ENCODE measurements around the gene NF2. TPM values are rescaled to one million over a fixed set of nuclear protein-coding genes. Genes with fewer than 3 reads are reported as not detected.

NF2 gene
- total and polyA plus RNA-seq, 2 experiments from 2014 or later: 14.4 to 54.5 TPM

DNA sequence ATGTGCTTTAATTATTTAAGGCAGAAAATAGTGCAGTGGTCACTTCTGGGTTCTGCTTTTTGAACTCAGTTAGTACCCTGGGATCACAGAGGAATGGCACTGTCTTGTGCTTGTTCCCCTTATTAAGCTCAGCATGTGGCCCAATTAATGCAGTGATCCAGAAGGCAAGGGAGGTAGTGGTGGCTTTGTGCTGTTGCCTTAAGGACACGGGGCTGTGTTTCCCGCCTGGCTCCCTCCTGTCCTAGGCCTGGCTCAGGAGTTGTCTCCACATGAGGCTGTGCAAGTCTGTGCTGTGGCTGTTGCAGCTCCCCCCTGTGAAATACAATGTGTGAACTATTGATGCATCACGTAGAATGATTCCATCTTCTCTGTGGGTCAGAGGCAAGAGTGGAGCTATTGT, 67.2 kb downstream of the NF2 start (continued):
- TF ChIP-seq, protein P1, sequence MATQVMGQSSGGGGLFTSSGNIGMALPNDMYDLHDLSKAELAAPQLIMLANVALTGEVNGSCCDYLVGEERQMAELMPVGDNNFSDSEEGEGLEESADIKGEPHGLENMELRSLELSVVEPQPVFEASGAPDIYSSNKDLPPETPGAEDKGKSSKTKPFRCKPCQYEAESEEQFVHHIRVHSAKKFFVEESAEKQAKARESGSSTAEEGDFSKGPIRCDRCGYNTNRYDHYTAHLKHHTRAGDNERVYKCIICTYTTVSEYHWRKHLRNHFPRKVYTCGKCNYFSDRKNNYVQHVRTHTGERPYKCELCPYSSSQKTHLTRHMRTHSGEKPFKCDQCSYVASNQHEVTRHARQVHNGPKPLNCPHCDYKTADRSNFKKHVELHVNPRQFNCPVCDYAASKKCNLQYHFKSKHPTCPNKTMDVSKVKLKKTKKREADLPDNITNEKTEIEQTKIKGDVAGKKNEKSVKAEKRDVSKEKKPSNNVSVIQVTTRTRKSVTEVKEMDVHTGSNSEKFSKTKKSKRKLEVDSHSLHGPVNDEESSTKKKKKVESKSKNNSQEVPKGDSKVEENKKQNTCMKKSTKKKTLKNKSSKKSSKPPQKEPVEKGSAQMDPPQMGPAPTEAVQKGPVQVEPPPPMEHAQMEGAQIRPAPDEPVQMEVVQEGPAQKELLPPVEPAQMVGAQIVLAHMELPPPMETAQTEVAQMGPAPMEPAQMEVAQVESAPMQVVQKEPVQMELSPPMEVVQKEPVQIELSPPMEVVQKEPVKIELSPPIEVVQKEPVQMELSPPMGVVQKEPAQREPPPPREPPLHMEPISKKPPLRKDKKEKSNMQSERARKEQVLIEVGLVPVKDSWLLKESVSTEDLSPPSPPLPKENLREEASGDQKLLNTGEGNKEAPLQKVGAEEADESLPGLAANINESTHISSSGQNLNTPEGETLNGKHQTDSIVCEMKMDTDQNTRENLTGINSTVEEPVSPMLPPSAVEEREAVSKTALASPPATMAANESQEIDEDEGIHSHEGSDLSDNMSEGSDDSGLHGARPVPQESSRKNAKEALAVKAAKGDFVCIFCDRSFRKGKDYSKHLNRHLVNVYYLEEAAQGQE (IDR thresholded peaks at IDR 0.05; ENCODE audit: unreplicated experiment): no peak
- TF ChIP-seq NANOG (IDR thresholded peaks at IDR 0.05; ENCODE audit: borderline replicate concordance) (no peak), ZNF114 (CRISPR knock-in tag; IDR thresholded peaks at IDR 0.05) (no peak)

DNA sequence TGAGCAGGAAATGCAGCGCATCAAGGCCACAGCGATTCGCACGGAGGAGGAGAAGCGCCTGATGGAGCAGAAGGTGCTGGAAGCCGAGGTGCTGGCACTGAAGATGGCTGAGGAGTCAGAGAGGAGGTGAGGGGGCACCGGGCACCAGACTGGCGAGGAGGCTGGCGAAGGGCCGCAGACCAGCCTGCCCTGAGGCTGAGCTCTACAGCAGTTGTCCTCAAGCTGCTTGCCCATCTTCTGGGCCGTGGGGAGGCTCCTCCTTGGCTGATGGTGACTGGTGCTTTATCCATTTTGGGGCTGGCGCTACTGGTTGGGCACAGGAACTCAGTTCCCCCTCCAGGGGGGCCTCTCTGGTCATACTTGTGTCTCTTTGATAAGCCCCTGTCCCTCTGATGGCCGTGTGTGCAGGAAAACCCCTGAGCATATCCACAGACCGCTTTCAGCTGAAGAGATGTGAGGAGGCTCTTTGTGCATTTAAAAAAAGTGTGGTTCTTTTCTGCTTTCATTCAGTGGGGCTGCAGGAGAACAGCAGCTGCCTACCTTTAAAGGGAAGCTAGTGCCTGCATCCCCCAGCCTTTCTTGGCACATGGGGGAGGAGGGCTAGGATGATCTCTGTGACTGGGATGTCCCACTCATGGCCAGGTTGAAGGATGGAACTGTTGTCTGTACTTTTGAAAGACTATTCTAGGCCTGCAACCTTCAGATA, 70.1 kb downstream of the NF2 start:
- no peaks in the 10 kb centered on the region for H3K9me2 ChIP-seq (ENCODE audit: insufficient read depth)
- no peak overlapping the region for H3K27ac ChIP-seq (ENCODE audit: low read depth)
- H4K20me1 ChIP-seq (replicated peaks; ENCODE audit: insufficient read depth): peaks cover 8% of the 10 kb centered on the region; the same call in 1 of the 2 replicates
- no peaks in the 10 kb centered on the region for H3K27me3 ChIP-seq (ENCODE audit: insufficient read depth)
- no peak overlapping the region for H2AFZ ChIP-seq
- no peaks in the 10 kb centered on the region for H3K79me2 ChIP-seq (replicated peaks; ENCODE audit: insufficient read depth)
- H3K9me3 Mint-ChIP-seq: no peaks in the 10 kb centered on the region
- no peak for DNase-seq (ENCODE audit: low spot score)
- no peak for ATAC-seq
- no peaks in the 10 kb centered on the region for H3K4me1 ChIP-seq (ENCODE audit: insufficient read depth)
- H3K4me3 ChIP-seq: no peak overlapping the region
- H3K27ac Mint-ChIP-seq: no peak overlapping the region
- no peak overlapping the region for H3K4me3 Mint-ChIP-seq
- H3K27me3 Mint-ChIP-seq (ENCODE audit: insufficient read depth, low read depth, poor library complexity): peaks cover 1% of the 10 kb centered on the region
- H3K36me3 ChIP-seq (ENCODE audit: insufficient read depth): peaks cover 12% of the 10 kb centered on the region; the same call in 1 of the 2 replicates
- H3K4me1 Mint-ChIP-seq: no peaks in the 10 kb centered on the region
- peaks cover 26% of the 10 kb centered on the region for H3K36me3 Mint-ChIP-seq (ENCODE audit: low read depth)
- H3F3A ChIP-seq (replicated peaks; ENCODE audit: low read depth): no peaks in the 10 kb centered on the region
- no peak overlapping the region for H3K4me2 ChIP-seq
- TF ChIP-seq, protein P2, sequence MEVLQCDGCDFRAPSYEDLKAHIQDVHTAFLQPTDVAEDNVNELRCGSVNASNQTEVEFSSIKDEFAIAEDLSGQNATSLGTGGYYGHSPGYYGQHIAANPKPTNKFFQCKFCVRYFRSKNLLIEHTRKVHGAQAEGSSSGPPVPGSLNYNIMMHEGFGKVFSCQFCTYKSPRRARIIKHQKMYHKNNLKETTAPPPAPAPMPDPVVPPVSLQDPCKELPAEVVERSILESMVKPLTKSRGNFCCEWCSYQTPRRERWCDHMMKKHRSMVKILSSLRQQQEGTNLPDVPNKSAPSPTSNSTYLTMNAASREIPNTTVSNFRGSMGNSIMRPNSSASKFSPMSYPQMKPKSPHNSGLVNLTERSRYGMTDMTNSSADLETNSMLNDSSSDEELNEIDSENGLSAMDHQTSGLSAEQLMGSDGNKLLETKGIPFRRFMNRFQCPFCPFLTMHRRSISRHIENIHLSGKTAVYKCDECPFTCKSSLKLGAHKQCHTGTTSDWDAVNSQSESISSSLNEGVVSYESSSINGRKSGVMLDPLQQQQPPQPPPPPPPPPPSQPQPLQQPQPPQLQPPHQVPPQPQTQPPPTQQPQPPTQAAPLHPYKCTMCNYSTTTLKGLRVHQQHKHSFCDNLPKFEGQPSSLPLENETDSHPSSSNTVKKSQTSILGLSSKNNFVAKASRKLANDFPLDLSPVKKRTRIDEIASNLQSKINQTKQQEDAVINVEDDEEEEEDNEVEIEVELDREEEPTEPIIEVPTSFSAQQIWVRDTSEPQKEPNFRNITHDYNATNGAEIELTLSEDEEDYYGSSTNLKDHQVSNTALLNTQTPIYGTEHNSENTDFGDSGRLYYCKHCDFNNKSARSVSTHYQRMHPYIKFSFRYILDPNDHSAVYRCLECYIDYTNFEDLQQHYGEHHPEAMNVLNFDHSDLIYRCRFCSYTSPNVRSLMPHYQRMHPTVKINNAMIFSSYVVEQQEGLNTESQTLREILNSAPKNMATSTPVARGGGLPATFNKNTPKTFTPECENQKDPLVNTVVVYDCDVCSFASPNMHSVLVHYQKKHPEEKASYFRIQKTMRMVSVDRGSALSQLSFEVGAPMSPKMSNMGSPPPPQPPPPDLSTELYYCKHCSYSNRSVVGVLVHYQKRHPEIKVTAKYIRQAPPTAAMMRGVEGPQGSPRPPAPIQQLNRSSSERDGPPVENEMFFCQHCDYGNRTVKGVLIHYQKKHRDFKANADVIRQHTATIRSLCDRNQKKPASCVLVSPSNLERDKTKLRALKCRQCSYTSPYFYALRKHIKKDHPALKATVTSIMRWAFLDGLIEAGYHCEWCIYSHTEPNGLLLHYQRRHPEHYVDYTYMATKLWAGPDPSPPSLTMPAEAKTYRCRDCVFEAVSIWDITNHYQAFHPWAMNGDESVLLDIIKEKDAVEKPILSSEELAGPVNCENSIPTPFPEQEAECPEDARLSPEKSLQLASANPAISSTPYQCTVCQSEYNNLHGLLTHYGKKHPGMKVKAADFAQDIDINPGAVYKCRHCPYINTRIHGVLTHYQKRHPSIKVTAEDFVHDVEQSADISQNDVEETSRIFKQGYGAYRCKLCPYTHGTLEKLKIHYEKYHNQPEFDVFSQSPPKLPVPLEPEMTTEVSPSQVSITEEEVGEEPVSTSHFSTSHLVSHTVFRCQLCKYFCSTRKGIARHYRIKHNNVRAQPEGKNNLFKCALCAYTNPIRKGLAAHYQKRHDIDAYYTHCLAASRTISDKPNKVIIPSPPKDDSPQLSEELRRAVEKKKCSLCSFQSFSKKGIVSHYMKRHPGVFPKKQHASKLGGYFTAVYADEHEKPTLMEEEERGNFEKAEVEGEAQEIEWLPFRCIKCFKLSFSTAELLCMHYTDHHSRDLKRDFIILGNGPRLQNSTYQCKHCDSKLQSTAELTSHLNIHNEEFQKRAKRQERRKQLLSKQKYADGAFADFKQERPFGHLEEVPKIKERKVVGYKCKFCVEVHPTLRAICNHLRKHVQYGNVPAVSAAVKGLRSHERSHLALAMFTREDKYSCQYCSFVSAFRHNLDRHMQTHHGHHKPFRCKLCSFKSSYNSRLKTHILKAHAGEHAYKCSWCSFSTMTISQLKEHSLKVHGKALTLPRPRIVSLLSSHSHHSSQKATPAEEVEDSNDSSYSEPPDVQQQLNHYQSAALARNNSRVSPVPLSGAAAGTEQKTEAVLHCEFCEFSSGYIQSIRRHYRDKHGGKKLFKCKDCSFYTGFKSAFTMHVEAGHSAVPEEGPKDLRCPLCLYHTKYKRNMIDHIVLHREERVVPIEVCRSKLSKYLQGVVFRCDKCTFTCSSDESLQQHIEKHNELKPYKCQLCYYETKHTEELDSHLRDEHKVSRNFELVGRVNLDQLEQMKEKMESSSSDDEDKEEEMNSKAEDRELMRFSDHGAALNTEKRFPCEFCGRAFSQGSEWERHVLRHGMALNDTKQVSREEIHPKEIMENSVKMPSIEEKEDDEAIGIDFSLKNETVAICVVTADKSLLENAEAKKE (CRISPR knock-in tag; IDR thresholded peaks at IDR 0.05): no peak
- TF ChIP-seq EZH2 (IDR thresholded peaks at IDR 0.05; ENCODE audit: low read depth, unreplicated experiment): no peak
- TF ChIP-seq, protein P3, sequence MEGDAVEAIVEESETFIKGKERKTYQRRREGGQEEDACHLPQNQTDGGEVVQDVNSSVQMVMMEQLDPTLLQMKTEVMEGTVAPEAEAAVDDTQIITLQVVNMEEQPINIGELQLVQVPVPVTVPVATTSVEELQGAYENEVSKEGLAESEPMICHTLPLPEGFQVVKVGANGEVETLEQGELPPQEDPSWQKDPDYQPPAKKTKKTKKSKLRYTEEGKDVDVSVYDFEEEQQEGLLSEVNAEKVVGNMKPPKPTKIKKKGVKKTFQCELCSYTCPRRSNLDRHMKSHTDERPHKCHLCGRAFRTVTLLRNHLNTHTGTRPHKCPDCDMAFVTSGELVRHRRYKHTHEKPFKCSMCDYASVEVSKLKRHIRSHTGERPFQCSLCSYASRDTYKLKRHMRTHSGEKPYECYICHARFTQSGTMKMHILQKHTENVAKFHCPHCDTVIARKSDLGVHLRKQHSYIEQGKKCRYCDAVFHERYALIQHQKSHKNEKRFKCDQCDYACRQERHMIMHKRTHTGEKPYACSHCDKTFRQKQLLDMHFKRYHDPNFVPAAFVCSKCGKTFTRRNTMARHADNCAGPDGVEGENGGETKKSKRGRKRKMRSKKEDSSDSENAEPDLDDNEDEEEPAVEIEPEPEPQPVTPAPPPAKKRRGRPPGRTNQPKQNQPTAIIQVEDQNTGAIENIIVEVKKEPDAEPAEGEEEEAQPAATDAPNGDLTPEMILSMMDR (conservative IDR thresholded peaks at IDR 0.05; ENCODE audit: low read depth in 2 of 2): no peak
- TF ChIP-seq, protein P4, sequence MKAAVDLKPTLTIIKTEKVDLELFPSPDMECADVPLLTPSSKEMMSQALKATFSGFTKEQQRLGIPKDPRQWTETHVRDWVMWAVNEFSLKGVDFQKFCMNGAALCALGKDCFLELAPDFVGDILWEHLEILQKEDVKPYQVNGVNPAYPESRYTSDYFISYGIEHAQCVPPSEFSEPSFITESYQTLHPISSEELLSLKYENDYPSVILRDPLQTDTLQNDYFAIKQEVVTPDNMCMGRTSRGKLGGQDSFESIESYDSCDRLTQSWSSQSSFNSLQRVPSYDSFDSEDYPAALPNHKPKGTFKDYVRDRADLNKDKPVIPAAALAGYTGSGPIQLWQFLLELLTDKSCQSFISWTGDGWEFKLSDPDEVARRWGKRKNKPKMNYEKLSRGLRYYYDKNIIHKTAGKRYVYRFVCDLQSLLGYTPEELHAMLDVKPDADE (IDR thresholded peaks at IDR 0.05): no peak
- TF ChIP-seq, protein P1 (IDR thresholded peaks at IDR 0.05; ENCODE audit: unreplicated experiment): no peak
